Liver (tissue), 9 donors: ENCODE data around the gene LYPLAL1. TPM values are rescaled to one million over a fixed set of nuclear protein-coding genes. Genes with fewer than 3 reads are reported as not detected.

ENCODE experiments used
- DNase-seq: peaks from one replicate; pipeline ENCODE4 v3.0.0-alpha.2; 2017; ENCODE audit warnings: low spot score
- H3K27ac ChIP-seq, 2 donors: one replicate each; pipeline ENCODE4 v1.7.0; 2013; ENCODE audit warnings: inconsistent platforms in 2 of 2, low read length in 2 of 2, control low read depth in 1 of 2, low read depth in 1 of 2, mild to moderate bottlenecking in 1 of 2
- H3K27me3 ChIP-seq, 4 donors: one replicate each; pipeline versions ENCODE4 v1.6.1 to v1.7.0; 2013; ENCODE audit warnings: low read length in 3 of 4, inconsistent platforms in 1 of 4, mild to moderate bottlenecking in 1 of 4, moderate library complexity in 1 of 4; ENCODE audit not compliant: control insufficient read depth in 4 of 4, insufficient read depth in 4 of 4
- H3K36me3 ChIP-seq, 4 donors: one replicate each; pipeline versions ENCODE4 v1.6.1 to v1.7.0; 2013; ENCODE audit warnings: low read length in 3 of 4, mild to moderate bottlenecking in 3 of 4, low read depth in 1 of 4, moderate library complexity in 1 of 4; ENCODE audit not compliant: control insufficient read depth in 4 of 4, insufficient read depth in 3 of 4
- H3K4me1 ChIP-seq, 4 donors: one replicate each; pipeline versions ENCODE4 v1.6.1 to v1.7.0; 2013; ENCODE audit warnings: low read length in 3 of 4, mild to moderate bottlenecking in 3 of 4, moderate library complexity in 1 of 4; ENCODE audit not compliant: control insufficient read depth in 4 of 4, insufficient read depth in 4 of 4
- H3K4me3 ChIP-seq, 3 donors: one replicate each; pipeline versions ENCODE4 v1.6.1 to v1.7.0; 2013; ENCODE audit warnings: low read length in 3 of 3, control low read depth in 1 of 3, low read depth in 1 of 3, mild to moderate bottlenecking in 1 of 3
- H3K9ac ChIP-seq, 2 donors: one replicate each; pipeline ENCODE4 v1.7.0; 2013; ENCODE audit warnings: low read length in 2 of 2, mild to moderate bottlenecking in 2 of 2, moderate library complexity in 2 of 2, control low read depth in 1 of 2, low read depth in 1 of 2
- H3K9me3 ChIP-seq, 4 donors: one replicate each; pipeline versions ENCODE4 v1.6.1 to v1.7.0; 2013; ENCODE audit warnings: low read length in 3 of 4; ENCODE audit not compliant: control insufficient read depth in 4 of 4
- EGR1 ChIP-seq, 2 donors: IDR thresholded peaks; 2 replicates each; pipeline ENCODE4 v1.6.1; 2016 to 2018; ENCODE audit warnings: antibody characterized with exemption in 2 of 2, low read depth in 2 of 2
- FOXA1 ChIP-seq: IDR thresholded peaks from 2 replicates; pipeline ENCODE4 v1.6.1; 2016; ENCODE audit warnings: antibody characterized with exemption
- FOXA2 ChIP-seq: IDR thresholded peaks from 2 replicates; pipeline ENCODE4 v1.6.1; 2016; ENCODE audit warnings: antibody characterized with exemption
- GABPA ChIP-seq, 2 donors: IDR thresholded peaks in 1 of 2; conservative IDR thresholded peaks in 1 of 2; 2 replicates each; pipeline ENCODE4 v1.6.1; 2016; ENCODE audit warnings: antibody characterized with exemption in 2 of 2, mild to moderate bottlenecking in 1 of 2, moderate library complexity in 1 of 2
- HNF4A ChIP-seq, 2 donors: conservative IDR thresholded peaks; 2 replicates each; pipeline ENCODE4 v1.6.1; 2016; ENCODE audit warnings: antibody characterized with exemption in 2 of 2, mild to moderate bottlenecking in 2 of 2
- HNF4G ChIP-seq: IDR thresholded peaks from 2 replicates; pipeline ENCODE4 v1.6.1; 2016; ENCODE audit warnings: antibody characterized with exemption
- JUND ChIP-seq, 2 donors: IDR thresholded peaks; 2 replicates each; pipeline ENCODE4 v1.6.1; 2016; ENCODE audit warnings: antibody characterized with exemption in 2 of 2
- MAX ChIP-seq: IDR thresholded peaks from 2 replicates; pipeline ENCODE4 v1.6.1; 2016; ENCODE audit warnings: antibody characterized with exemption
- NR2F2 ChIP-seq: IDR thresholded peaks from 2 replicates; pipeline ENCODE4 v1.6.1; 2016; ENCODE audit warnings: antibody characterized with exemption
- RAD21 ChIP-seq, 2 donors: IDR thresholded peaks; 2 replicates each; pipeline ENCODE4 v1.6.1; 2016; ENCODE audit warnings: antibody characterized with exemption in 2 of 2, mild to moderate bottlenecking in 2 of 2
- RXRA ChIP-seq, 2 donors: IDR thresholded peaks; 2 replicates each; pipeline ENCODE4 v1.6.1; 2017 to 2018; ENCODE audit warnings: antibody characterized with exemption in 2 of 2, mild to moderate bottlenecking in 1 of 2
- SP1 ChIP-seq: IDR thresholded peaks from 2 replicates; pipeline ENCODE4 v1.6.1; 2018; ENCODE audit warnings: antibody characterized with exemption, mild to moderate bottlenecking
- TAF1 ChIP-seq: conservative IDR thresholded peaks from 2 replicates; pipeline ENCODE4 v1.6.1; 2016; ENCODE audit warnings: antibody characterized with exemption, mild to moderate bottlenecking
- YY1 ChIP-seq: IDR thresholded peaks from 2 replicates; pipeline ENCODE4 v1.6.1; 2016; ENCODE audit warnings: antibody characterized with exemption, mild to moderate bottlenecking
- WGBS: extraction: QIAGEN DNeasy Blood & Tissue Kit; methylation state at CpG from one replicate; pipeline ENCODE4 v1.1.7; 2013; 5-methylcytosine and 5-hydroxymethylcytosine counted together
- polyA plus RNA-seq, 2 donors: library from polyadenylated mRNA; stranded (reverse) in 1 of 2; unstranded in 1 of 2; fragments of 200-250 nt in 1 of 2; fragments of >200 nt in 1 of 2; fragmentation: Nextera tagmentation in 1 of 2; extraction: Ambion mirVana in 1 of 2; gene quantifications; one replicate each; pipeline versions ENCODE4 v1.2.1 to v1.2.3, GENCODE V29; 2013 to 2015
- total RNA-seq, 2 donors: library from RNA; depleted of rRNA; stranded (reverse); fragments of >200 nt; gene quantifications; one replicate each; pipeline ENCODE4 v1.2.3, GENCODE V29; 2014
- TF ChIP-seq, protein P1 (sequence below): IDR thresholded peaks from 2 replicates; pipeline ENCODE4 v1.6.1; 2016; ENCODE audit warnings: antibody characterized with exemption
- TF ChIP-seq, protein P2 (sequence below): fragments of 150-350 bp; IDR thresholded peaks from 2 replicates; pipeline ENCODE4 v1.5.1; 2017; ENCODE audit warnings: improper control_type of control experiment, low read depth, low read length; ENCODE audit not compliant: missing input control
- TF ChIP-seq, protein P3 (sequence below): IDR thresholded peaks from 2 replicates; pipeline ENCODE4 v1.6.1; 2016; ENCODE audit warnings: antibody characterized with exemption
- TF ChIP-seq, protein P4 (sequence below): IDR thresholded peaks from 2 replicates; pipeline ENCODE4 v1.6.1; 2016; ENCODE audit warnings: antibody characterized with exemption, mild to moderate bottlenecking
- donor health status: healthy.
- donor health status: healthy.
- donor health status: healthy.
- donor health status: healthy.
- donor health status: healthy.

Gene LYPLAL1
- total and polyA plus RNA-seq, 4 donors: 10.3 to 57.4 (median 13.7) TPM

DNA sequence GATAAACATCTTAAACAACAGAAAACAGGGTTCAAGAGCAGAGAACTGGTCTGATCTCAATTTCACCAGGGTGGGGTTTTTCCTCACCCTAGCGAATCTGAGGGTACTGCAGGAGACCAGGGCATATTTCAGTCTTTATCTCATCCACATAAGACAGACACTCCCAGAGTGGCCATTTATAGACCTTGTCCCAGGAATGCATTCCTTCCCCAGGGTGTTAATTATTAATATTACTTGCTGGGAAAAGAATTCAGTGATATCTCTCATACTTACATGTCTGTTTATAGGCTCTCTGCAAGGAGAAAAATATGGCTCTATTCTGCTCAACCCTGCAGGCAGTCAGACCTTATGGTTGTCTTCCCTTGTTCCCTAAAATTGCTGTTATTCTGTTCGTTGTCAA lies 84.1 kb downstream of the LYPLAL1 start:
- no peaks in the 10 kb centered on the region for H3K4me1 ChIP-seq
- no peak overlapping the region for H3K9ac ChIP-seq
- no peaks in the 10 kb centered on the region for H3K27me3 ChIP-seq
- 45% methylated on average over 2 of the region's 2 CpGs for WGBS
- no peak for DNase-seq
- H3K36me3 ChIP-seq: no peaks in the 10 kb centered on the region
- no peak overlapping the region for H3K27ac ChIP-seq
- TF ChIP-seq FOXA2 (no peak), FOXA1 (no peak), GABPA (IDR thresholded peaks at IDR 0.05 in 1 of 2, conservative IDR thresholded peaks at IDR 0.05 in 1 of 2) (no peak), RXRA (IDR thresholded peaks at IDR 0.05) (no peak), JUND (IDR thresholded peaks at IDR 0.05) (no peak), NR2F2 (no peak), EGR1 (IDR thresholded peaks at IDR 0.05; ENCODE audit: low read depth in 2 of 2) (no peak), RAD21 (IDR thresholded peaks at IDR 0.05) (no peak)
- TF ChIP-seq, protein P1, sequence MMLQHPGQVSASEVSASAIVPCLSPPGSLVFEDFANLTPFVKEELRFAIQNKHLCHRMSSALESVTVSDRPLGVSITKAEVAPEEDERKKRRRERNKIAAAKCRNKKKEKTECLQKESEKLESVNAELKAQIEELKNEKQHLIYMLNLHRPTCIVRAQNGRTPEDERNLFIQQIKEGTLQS: no peak
- TF ChIP-seq, protein P2, sequence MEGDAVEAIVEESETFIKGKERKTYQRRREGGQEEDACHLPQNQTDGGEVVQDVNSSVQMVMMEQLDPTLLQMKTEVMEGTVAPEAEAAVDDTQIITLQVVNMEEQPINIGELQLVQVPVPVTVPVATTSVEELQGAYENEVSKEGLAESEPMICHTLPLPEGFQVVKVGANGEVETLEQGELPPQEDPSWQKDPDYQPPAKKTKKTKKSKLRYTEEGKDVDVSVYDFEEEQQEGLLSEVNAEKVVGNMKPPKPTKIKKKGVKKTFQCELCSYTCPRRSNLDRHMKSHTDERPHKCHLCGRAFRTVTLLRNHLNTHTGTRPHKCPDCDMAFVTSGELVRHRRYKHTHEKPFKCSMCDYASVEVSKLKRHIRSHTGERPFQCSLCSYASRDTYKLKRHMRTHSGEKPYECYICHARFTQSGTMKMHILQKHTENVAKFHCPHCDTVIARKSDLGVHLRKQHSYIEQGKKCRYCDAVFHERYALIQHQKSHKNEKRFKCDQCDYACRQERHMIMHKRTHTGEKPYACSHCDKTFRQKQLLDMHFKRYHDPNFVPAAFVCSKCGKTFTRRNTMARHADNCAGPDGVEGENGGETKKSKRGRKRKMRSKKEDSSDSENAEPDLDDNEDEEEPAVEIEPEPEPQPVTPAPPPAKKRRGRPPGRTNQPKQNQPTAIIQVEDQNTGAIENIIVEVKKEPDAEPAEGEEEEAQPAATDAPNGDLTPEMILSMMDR: no peak
- H3K4me3 ChIP-seq: no peak overlapping the region
- H3K9me3 ChIP-seq: peaks cover 0 to 6% (median 3%) of the 10 kb centered on the region in 4 donors

DNA sequence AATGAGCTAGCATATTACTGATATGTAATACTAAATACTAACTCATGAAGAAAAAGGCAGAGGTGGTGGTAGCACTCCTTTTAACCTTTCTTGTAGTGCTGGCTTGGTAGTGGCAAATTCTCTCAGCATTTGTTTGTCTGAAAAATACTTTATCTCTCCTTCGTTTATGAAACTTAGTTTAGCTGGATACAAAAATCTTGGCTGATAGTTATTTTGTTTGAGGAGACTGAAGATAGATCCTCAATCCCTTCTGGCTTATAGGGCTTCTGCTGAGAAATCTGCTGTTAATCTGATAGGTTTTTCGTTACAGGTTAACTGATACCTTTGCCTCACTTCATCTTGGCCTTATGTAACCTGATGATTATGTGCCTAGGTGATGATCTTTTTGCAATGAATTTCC lies 87.8 kb downstream of the LYPLAL1 start:
- Histone ChIP-seq H3K36me3 (no peaks in the 10 kb centered on the region), H3K27ac (no peak overlapping the region), H3K4me1 (no peaks in the 10 kb centered on the region), H3K4me3 (no peak overlapping the region), H3K27me3 (no peaks in the 10 kb centered on the region), H3K9ac (no peak overlapping the region), H3K9me3 (peaks cover 0 to 6% (median 3%) of the 10 kb centered on the region in 4 donors)
- WGBS: 73% methylated on average over 2 of the region's 2 CpGs
- no peak for DNase-seq
- TF ChIP-seq RXRA (IDR thresholded peaks at IDR 0.05) (no peak), FOXA2 (no peak), MAX (no peak), HNF4A (conservative IDR thresholded peaks at IDR 0.05) (no peak), HNF4G (no peak), NR2F2 (no peak), TAF1 (no peak), EGR1 (IDR thresholded peaks at IDR 0.05; ENCODE audit: low read depth in 2 of 2) (no peak), JUND (IDR thresholded peaks at IDR 0.05) (no peak), GABPA (IDR thresholded peaks at IDR 0.05 in 1 of 2, conservative IDR thresholded peaks at IDR 0.05 in 1 of 2) (no peak), SP1 (no peak), RAD21 (IDR thresholded peaks at IDR 0.05) (no peak), FOXA1 (no peak), YY1 (no peak)
- TF ChIP-seq, protein P3, sequence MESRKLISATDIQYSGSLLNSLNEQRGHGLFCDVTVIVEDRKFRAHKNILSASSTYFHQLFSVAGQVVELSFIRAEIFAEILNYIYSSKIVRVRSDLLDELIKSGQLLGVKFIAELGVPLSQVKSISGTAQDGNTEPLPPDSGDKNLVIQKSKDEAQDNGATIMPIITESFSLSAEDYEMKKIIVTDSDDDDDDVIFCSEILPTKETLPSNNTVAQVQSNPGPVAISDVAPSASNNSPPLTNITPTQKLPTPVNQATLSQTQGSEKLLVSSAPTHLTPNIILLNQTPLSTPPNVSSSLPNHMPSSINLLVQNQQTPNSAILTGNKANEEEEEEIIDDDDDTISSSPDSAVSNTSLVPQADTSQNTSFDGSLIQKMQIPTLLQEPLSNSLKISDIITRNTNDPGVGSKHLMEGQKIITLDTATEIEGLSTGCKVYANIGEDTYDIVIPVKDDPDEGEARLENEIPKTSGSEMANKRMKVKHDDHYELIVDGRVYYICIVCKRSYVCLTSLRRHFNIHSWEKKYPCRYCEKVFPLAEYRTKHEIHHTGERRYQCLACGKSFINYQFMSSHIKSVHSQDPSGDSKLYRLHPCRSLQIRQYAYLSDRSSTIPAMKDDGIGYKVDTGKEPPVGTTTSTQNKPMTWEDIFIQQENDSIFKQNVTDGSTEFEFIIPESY: no peak
- TF ChIP-seq, protein P4, sequence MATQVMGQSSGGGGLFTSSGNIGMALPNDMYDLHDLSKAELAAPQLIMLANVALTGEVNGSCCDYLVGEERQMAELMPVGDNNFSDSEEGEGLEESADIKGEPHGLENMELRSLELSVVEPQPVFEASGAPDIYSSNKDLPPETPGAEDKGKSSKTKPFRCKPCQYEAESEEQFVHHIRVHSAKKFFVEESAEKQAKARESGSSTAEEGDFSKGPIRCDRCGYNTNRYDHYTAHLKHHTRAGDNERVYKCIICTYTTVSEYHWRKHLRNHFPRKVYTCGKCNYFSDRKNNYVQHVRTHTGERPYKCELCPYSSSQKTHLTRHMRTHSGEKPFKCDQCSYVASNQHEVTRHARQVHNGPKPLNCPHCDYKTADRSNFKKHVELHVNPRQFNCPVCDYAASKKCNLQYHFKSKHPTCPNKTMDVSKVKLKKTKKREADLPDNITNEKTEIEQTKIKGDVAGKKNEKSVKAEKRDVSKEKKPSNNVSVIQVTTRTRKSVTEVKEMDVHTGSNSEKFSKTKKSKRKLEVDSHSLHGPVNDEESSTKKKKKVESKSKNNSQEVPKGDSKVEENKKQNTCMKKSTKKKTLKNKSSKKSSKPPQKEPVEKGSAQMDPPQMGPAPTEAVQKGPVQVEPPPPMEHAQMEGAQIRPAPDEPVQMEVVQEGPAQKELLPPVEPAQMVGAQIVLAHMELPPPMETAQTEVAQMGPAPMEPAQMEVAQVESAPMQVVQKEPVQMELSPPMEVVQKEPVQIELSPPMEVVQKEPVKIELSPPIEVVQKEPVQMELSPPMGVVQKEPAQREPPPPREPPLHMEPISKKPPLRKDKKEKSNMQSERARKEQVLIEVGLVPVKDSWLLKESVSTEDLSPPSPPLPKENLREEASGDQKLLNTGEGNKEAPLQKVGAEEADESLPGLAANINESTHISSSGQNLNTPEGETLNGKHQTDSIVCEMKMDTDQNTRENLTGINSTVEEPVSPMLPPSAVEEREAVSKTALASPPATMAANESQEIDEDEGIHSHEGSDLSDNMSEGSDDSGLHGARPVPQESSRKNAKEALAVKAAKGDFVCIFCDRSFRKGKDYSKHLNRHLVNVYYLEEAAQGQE: no peak
- TF ChIP-seq, protein P1: no peak
- TF ChIP-seq, protein P2: no peak
